HG03469 (cell line): ENCODE results near the gene SYT13.

ENCODE experiments used
- ATAC-seq: cut with Tn5 transposase; IDR thresholded peaks from one replicate; pipeline ENCODE4 v1.9.1; 2021; ENCODE audit warnings: mild to moderate bottlenecking, moderate library complexity, moderate number of reproducible peaks; ENCODE audit not compliant: unreplicated experiment

The SYT13 gene

GRCh38 chr11:45275828-45276227 is 10.3 kb downstream of the SYT13 start:
- ATAC-seq = no peak

- no peak for ATAC-seq
Observed at GRCh38 chr11:45274206-45274605, 11.9 kb downstream of the SYT13 start.

GRCh38 chr11:45273509-45273908 is 12.6 kb downstream of the SYT13 start:
- no peak for ATAC-seq

- no peak for ATAC-seq
Observed at GRCh38 chr11:45272701-45273100, 13.4 kb downstream of the SYT13 start.

GRCh38 chr11:45270946-45271716 is 15.0 kb downstream of the SYT13 start:
- ATAC-seq = no peak

- ATAC-seq = no peak
Observed at GRCh38 chr11:45269678-45270077, 16.5 kb downstream of the SYT13 start.

- ATAC-seq = no peak
Observed at GRCh38 chr11:45267652-45268299, 18.4 kb downstream of the SYT13 start.

- no peak for ATAC-seq
Observed at GRCh38 chr11:45267052-45267451, 19.1 kb downstream of the SYT13 start.

GRCh38 chr11:45266676-45267020 is 19.5 kb downstream of the SYT13 start:
- no peak for ATAC-seq

GRCh38 chr11:45265969-45266675 is 20.0 kb downstream of the SYT13 start:
- no peak for ATAC-seq

- no peak for ATAC-seq
Observed at GRCh38 chr11:45264839-45265515, 21.2 kb downstream of the SYT13 start.

GRCh38 chr11:45263773-45264172 is 22.4 kb downstream of the SYT13 start:
- no peak for ATAC-seq

GRCh38 chr11:45262900-45263299 is 23.2 kb downstream of the SYT13 start:
- ATAC-seq = no peak

GRCh38 chr11:45260071-45260470 is 26.1 kb downstream of the SYT13 start:
- ATAC-seq = no peak

GRCh38 chr11:45259592-45259991 is 26.5 kb downstream of the SYT13 start:
- no peak for ATAC-seq

- no peak for ATAC-seq
Observed at GRCh38 chr11:45258982-45259530, 27.1 kb downstream of the SYT13 start.

GRCh38 chr11:45254070-45254469 is 32.1 kb downstream of the SYT13 start:
- no peak for ATAC-seq

- ATAC-seq = no peak
Observed at GRCh38 chr11:45253640-45254039, 32.5 kb downstream of the SYT13 start.

- ATAC-seq = no peak
Observed at GRCh38 chr11:45252877-45253276, 33.3 kb downstream of the SYT13 start.

GRCh38 chr11:45252134-45252856 is 33.8 kb downstream of the SYT13 start:
- no peak for ATAC-seq
